GM12872 (cell line): ENCODE results near the gene ARHGAP45.

ENCODE experiments used
- CTCF ChIP-seq: IDR thresholded peaks from 3 replicates; pipeline ENCODE4 v1.5.1; 2011; ENCODE audit warnings: low read depth, mild to moderate bottlenecking, low read length, moderate library complexity; ENCODE audit not compliant: insufficient read depth

ARHGAP45 gene

GRCh38 chr19:1054102-1055027 is 12.6 kb upstream of the ARHGAP45 start:
- no peak for TF ChIP-seq CTCF

GRCh38 chr19:1055028-1055425 is 11.9 kb upstream of the ARHGAP45 start:
- no peak for TF ChIP-seq CTCF

- no peak for TF ChIP-seq CTCF
Observed at GRCh38 chr19:1055886-1056620, 10.9 kb upstream of the ARHGAP45 start.

GRCh38 chr19:1057176-1057855 is 9.7 kb upstream of the ARHGAP45 start:
- peak; percentile 70 for TF ChIP-seq CTCF

DNA sequence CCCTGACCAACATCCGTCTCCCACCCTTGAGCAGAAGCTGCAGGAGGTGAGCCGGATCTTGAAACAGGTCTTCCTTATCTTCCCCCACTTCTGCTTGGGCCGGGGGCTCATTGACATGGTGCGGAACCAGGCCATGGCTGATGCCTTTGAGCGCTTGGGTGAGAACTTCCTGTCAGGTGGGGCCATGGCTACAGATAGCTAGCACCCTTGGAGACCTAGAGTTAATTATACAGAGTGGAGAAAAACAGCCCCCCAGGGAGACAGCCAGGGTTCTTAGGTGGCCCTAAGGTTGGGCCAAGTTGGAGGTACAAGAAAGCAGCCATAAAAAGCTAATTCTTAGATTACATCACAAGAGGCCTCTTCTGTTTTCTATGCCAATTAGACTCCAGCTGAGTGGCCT is 8.9 kb upstream of the ARHGAP45 start:
- no peak for TF ChIP-seq CTCF

DNA sequence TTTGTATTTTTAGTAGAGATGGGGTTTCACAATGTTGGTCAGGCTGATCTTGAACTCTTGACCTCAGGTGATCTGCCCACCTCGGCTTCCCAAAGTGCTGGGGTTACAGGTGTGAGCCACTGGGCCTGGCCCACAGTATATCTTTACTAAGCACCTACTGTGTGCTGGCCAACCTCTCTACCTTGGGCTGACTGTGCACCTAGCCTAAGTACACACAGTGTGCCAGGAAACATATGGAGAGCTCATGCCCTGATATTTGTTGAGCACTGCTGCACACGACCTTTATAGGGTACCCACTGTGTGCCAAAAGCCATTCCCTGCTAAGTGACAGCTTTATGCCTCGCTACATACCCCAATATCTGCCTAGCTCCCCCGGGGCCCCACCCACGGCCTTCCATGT is 6.3 kb upstream of the ARHGAP45 start:
- no peak for TF ChIP-seq CTCF

- no peak for TF ChIP-seq CTCF
Observed at GRCh38 chr19:1061987-1062386, 5.0 kb upstream of the ARHGAP45 start.
